WTC11 (cell line): ENCODE measurements around the gene ASB2.

Experiments
- AFF4 ChIP-seq: sonication (generic); formaldehyde crosslinking; IDR thresholded peaks from 2 replicates; pipeline ENCODE4 v1.8.1; 2023; ENCODE audit warnings: mild to moderate bottlenecking, missing genetic modification reagents, borderline replicate concordance
- ATF2 ChIP-seq: sonication (generic); formaldehyde crosslinking; IDR thresholded peaks from 2 replicates; pipeline ENCODE4 v1.8.1; 2022; ENCODE audit warnings: low read depth, missing genetic modification reagents, borderline replicate concordance
- CBFB ChIP-seq: sonication (generic); formaldehyde crosslinking; IDR thresholded peaks from 2 replicates; pipeline ENCODE4 v1.8.1; 2022; ENCODE audit warnings: mild to moderate bottlenecking, low read depth, missing genetic modification reagents
- CTCF ChIP-seq: fragments of 200-600 bp; IDR thresholded peaks from 2 replicates; pipeline ENCODE4 v1.8.0; 2022; ENCODE audit warnings: antibody characterized with exemption
- FOXP1 ChIP-seq: sonication (generic); formaldehyde crosslinking; IDR thresholded peaks from 2 replicates; pipeline ENCODE4 v1.8.0; 2022; ENCODE audit warnings: missing genetic modification reagents, mild to moderate bottlenecking, moderate library complexity, borderline replicate concordance
- FOXP4 ChIP-seq: sonication (generic); formaldehyde crosslinking; IDR thresholded peaks from 2 replicates; pipeline ENCODE4 v1.8.0; 2022; ENCODE audit warnings: mild to moderate bottlenecking, missing genetic modification reagents
- NFATC4 ChIP-seq: fragments of 250-450 bp; sonication (Bioruptor Pico); IDR thresholded peaks from 2 replicates; pipeline ENCODE4 v1.9.0; 2021; ENCODE audit warnings: mild to moderate bottlenecking
- NFYB ChIP-seq: sonication (generic); formaldehyde crosslinking; conservative IDR thresholded peaks from 2 replicates; pipeline ENCODE4 v1.8.0; 2022; ENCODE audit warnings: low read depth, missing genetic modification reagents
- NR3C1 ChIP-seq: sonication (generic); formaldehyde crosslinking; conservative IDR thresholded peaks from 2 replicates; pipeline ENCODE4 v1.8.1; 2023; ENCODE audit warnings: low read depth, mild to moderate bottlenecking, missing genetic modification reagents
- OVOL2 ChIP-seq: fragments of 250-450 bp; sonication (Bioruptor Pico); IDR thresholded peaks from 2 replicates; pipeline ENCODE4 v1.9.0; 2021; ENCODE audit warnings: mild to moderate bottlenecking, borderline replicate concordance
- SMAD3 ChIP-seq: sonication (generic); formaldehyde crosslinking; IDR thresholded peaks from 2 replicates; pipeline ENCODE4 v1.8.0; 2022; ENCODE audit warnings: missing genetic modification reagents, mild to moderate bottlenecking, borderline replicate concordance
- SP1 ChIP-seq: sonication (generic); formaldehyde crosslinking; conservative IDR thresholded peaks from 2 replicates; pipeline ENCODE4 v1.8.1; 2022; ENCODE audit warnings: missing genetic modification reagents
- TEAD4 ChIP-seq: sonication (generic); formaldehyde crosslinking; IDR thresholded peaks from 2 replicates; pipeline ENCODE4 v1.8.0; 2022; ENCODE audit warnings: mild to moderate bottlenecking, missing genetic modification reagents
- USF2 ChIP-seq: sonication (generic); formaldehyde crosslinking; IDR thresholded peaks from 2 replicates; pipeline ENCODE4 v1.8.1; 2023; ENCODE audit warnings: mild to moderate bottlenecking, missing genetic modification reagents, moderate library complexity

- peak; percentile 52; the same call in 1 of the 2 replicates for TF ChIP-seq CTCF
- no peak for TF ChIP-seq TEAD4
- TF ChIP-seq NR3C1 (CRISPR knock-in tag): no peak
- no peak for TF ChIP-seq ATF2 (CRISPR knock-in tag)
- TF ChIP-seq NFYB: no peak
- TF ChIP-seq SP1 (CRISPR knock-in tag): no peak
- TF ChIP-seq AFF4 (CRISPR knock-in tag): no peak
- no peak for TF ChIP-seq USF2 (CRISPR knock-in tag)
- TF ChIP-seq FOXP1 (CRISPR knock-in tag): no peak
- no peak for TF ChIP-seq NFATC4 (CRISPR knock-in tag)
- TF ChIP-seq CBFB (CRISPR knock-in tag): no peak
- no peak for TF ChIP-seq OVOL2 (CRISPR knock-in tag)
- no peak for TF ChIP-seq SMAD3 (CRISPR knock-in tag)
- no peak for TF ChIP-seq FOXP4 (CRISPR knock-in tag)
These were observed 40.1 kb downstream of the ASB2 start for GRCh38 chr14:93936245-93936644.
